ENCODE data around the gene TERT.
"Not testable (repeated sequence)": the region's sequence is repeated elsewhere in the genome, so short reads cannot be mapped to it uniquely, and the experiment has no call there.

Gene TERT

GRCh38 chr5:1330847-1331831, 36.3 kb upstream of the TERT start:
- no peak for DNase-seq (ENCODE audit: low read depth)

GRCh38 chr5:1330146-1330846, 35.4 kb upstream of the TERT start:
- no peak for DNase-seq (ENCODE audit: low read depth)

- no peak for DNase-seq (ENCODE audit: low read depth)
These were observed 34.3 kb upstream of the TERT start for GRCh38 chr5:1329111-1329579.

DNA sequence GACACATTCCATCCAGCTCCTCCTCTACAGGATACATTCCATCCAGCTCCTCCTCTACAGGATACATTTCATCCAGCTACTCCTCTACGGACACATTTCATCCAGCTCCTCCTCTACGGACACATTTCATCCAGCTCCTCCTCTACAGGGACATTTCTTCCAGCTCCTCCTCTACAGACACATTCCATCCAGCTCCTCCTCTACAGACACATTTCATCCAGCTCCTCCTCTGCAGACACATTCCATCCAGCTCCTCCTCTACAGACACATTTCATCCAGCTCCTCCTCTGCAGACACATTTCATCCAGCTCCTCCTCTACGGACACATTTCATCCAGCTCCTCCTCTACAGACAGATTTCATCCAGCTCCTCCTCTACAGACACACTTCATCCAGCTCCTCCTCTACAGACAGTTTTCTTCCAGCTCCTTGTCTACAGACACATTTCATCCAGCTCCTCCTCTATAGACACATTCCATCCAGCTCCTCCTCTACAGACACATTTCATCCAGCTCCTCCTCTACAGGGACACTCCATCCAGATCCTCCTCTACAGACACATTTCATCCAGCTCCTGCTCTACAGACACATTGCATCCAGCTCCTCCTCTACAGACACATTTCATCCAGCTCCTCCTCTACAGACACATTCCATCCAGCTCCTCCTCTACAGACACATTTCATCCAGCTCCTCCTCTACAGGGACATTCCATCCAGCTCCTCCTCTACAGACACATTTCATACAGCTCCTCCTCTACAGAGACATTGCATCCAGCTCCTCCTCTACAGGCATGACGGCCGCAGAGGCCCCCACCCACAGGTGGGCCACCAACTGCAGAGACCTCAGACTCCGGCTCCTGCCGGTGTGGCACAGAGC, 33.6 kb upstream of the TERT start:
- DNase-seq (ENCODE audit: low read depth): not testable (repeated sequence)

- not testable (repeated sequence) for DNase-seq (ENCODE audit: low read depth)
These were observed 32.3 kb upstream of the TERT start for GRCh38 chr5:1326901-1327756.

GRCh38 chr5:1326532-1326875, 31.6 kb upstream of the TERT start:
- DNase-seq (ENCODE audit: low read depth): not testable (repeated sequence)

- no peak for DNase-seq (ENCODE audit: low read depth)
These were observed 31.1 kb upstream of the TERT start for GRCh38 chr5:1325870-1326531.

DNA sequence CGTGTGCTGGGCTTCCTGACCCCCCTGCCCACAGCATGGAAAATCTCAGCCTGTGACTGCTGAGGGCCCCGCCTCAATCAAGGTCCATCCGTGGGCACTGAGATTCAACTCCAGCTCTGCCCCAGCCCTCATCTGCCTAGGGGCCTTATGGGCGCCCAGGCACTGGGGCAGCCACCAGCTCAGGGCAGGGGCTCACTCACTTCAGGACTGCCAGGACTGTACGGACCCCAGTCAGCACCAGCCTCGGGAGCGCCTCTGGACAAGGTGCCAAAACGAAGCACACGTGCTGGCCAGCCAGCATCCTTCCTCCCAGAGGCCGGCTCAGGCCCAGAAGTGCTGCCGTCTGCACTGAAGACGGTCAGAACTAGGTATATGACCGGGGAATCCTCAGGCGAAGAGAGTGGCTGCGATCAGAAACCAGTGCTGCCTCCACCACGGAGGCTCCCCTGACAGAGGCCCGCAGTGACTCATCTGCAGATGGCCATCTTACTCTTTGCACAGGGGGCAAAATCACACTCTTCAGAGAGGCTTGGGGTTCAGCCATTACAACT, 30.4 kb upstream of the TERT start:
- DNase-seq (ENCODE audit: low read depth): no peak

GRCh38 chr5:1324719-1325190, 29.9 kb upstream of the TERT start:
- DNase-seq (ENCODE audit: low read depth): no peak

DNA sequence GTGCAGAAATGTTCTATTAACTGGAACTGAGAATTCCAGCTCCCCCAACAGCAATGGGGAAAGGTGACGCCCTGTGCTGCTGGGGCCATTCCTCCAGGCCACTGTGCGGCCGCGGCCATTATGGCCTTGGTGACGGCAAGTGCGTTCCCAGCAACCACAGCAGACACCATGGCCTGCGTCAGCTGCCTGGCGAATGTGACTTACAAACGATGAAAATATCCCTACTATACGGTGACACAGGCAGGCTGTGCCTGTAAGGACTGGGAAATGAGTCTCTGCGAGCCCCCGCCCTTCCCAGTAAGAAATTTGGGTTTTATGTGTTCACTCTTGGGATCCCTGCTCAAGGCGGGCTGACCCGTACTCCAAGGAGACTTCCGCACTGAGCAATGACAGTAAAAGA, 29.4 kb upstream of the TERT start:
- no peak for DNase-seq (ENCODE audit: low read depth)

- DNase-seq (ENCODE audit: low read depth): no peak
These were observed 28.9 kb upstream of the TERT start for GRCh38 chr5:1323803-1324173.

DNA sequence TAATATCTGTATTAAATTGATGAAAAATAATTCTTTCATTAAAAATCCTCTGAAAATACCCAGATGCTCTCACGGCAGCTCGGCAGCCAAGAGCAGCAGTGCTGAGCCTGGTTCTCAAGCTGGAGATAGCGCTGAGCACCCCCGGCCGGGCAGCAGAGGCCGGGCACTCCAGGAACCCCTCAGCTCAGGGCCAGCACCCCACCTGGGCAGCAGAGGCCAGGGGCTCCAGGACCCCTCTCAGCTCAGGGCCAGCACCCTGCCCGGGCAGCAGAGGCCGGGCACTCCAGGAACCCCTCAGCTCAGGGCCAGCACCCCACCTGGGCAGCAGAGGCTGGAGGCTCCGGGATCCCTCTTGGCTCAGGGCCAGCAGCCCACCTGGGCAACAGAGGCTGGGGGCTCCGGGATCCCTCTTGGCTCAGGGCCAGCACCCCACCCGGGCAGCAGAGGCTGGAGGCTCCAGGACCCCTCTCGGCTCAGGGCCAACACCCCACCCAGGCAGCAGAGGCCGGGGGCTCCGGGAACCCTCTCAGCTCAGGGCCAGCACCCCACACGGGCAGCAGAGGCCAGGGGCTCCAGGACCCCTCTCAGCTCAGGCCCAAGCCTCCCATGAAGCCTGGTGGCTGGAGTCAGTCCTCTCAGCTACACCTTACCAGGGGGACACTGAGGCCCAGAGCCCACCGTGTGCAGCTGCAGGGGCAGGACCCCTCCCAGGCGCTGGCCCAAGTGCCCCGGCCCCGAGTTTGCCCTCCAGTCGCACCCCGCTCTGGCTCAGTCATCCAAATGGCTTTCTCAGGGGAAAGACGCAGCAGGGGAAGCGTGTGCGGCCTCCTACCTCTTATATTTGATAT, 28.3 kb upstream of the TERT start:
- DNase-seq (ENCODE audit: low read depth): no peak

GRCh38 chr5:1322036-1322900, 27.4 kb upstream of the TERT start:
- no peak for DNase-seq (ENCODE audit: low read depth)

DNA sequence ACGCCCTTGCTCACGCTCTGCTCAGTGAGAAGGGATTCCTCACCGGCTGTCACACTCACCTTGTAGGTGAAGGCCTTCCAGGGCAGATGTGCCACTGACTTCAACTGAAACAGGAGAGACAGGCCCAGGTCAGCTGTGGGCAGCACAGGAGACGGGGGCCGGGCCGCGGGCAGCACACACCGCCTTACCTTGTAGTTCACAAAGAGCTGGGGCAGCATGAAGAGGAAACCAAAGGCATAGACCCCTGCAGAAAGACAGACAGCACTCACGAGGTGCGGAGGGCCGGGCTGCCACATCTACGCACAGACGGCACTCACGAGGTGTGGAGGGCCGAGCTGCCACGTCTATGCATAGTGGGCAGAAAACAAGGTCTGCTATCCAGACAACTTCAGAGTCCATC, 26.7 kb upstream of the TERT start:
- no peak for DNase-seq (ENCODE audit: low read depth)

DNA sequence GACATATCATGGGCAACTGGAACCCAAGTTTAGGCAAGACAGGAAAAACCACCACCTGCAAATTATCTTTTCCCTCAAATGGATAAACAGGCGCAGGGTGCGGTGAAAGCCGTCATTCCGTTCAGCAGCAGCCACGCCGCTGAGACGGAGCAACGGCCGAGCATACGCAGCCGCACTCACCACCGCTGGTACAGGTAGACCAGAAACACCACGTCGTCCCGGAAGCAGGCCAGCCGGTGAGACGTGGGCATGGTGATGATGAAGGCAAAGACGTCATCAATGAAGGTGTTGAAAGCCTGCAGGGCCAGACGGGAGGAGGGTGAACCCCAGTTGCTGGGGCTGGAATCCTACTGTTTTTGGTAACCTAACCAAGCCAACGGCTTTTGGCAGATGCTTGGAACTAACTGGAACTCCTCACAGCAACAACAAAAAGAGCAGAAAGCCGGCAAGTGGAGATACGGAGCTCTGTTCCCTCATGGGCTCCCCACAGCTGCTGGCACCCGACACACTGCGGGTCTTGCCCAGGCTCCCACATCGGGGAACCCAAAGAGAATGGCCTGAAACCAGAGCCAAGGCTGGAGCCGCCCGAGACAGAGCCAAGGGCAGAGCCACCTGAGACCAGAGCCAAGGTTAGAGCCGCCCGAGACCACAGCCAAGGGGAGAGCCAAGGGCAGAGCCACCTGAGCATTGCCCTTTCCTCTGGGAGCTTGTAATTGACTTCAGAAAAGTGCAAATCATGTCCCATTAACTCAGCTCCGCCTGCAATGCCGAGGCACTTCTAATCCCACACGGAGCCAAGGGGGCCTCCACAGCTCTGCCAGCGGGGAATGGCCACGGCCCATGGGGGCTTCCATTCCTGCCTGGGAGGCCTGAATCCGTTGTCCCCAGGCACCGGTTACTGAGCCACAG, 25.8 kb upstream of the TERT start:
- no peak for DNase-seq (ENCODE audit: low read depth)

DNA sequence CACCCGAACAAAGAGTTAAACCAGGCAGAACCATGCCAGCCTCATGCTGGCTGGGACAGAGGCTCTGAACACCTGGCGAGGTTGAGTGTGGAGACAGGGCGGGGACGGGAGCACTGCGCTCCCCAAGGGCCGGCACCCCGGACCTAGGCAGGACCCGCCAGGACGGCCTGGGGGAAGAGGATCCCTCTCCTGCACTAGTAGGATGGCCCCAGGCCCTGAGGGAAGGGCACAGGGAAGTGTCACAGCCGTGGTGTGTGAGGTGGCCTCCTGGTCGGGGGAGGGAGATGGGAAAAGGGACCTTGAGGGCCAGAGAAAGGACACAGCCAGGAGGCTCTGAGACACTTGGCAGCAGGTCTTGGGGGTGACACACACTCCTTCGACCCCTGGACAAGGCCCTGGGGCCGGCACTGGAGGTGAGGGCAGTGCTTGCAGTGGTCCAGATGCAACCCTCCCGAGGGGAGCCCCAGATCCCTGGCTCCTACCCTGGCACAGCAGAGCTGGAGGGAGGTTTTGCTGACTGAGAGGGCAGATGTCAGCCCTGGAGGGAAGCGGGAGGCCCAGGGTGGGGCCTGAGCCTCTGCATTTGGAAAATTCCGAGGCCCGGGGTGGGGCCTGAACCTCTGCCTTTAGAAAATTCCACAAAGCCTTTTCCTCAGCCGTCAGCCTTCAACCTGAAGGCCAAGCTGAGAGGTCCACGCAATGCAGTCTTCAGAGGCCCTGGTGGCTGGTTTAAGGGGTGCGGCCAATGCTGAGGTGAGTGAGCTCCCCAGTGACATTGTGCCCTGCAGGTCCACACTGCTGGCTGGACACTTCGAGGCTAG, 24.8 kb upstream of the TERT start:
- DNase-seq (ENCODE audit: low read depth): no peak

Measured in T follicular helper cell (primary cell).